IMR-90 (cell line): ENCODE measurements around the gene SRSF2. TPM values are rescaled to one million over a fixed set of nuclear protein-coding genes. Genes with fewer than 3 reads are reported as not detected.

Source experiments
- ATAC-seq: fragments of 200-7000 bp; cut with Tn5 transposase; 2 replicates; pipeline ENCODE4 v1.9.1; 2020; ENCODE audit warnings: low read depth, mild to moderate bottlenecking, moderate library complexity
- BruUV-seq: library from RNA; stranded (reverse); fragments of 400-500 nt; replicated peaks from 2 replicates; lab custom pipeline; 2021; lab: Mats Ljungman, UMichigan
- CTCF ChIA-PET: fragments of 300-600 bp; formaldehyde crosslinking; extraction: SDS; loops from one replicate; lab custom pipeline; 2021; ENCODE audit warnings: antibody characterized with exemption; lab: Yijun Ruan, JAX
- POLR2A ChIA-PET: fragments of 300-600 bp; sonication (Branson Sonifier 250); formaldehyde crosslinking; loops from one replicate; lab custom pipeline; 2022; ENCODE audit warnings: antibody characterized with exemption; ENCODE audit not compliant: unreplicated experiment; lab: Charles Lee
- DNase-seq: peaks from one replicate; pipeline ENCODE4 v3.0.0; 2013
- H2AFZ ChIP-seq: replicated peaks from 2 replicates; pipeline ENCODE3; 2013; ENCODE audit warnings: low read length, mild to moderate bottlenecking; ENCODE audit not compliant: poor library complexity
- H2AK5ac ChIP-seq: 2 replicates; pipeline ENCODE4 v1.6.1; 2013; ENCODE audit warnings: low read depth, low read length, inconsistent platforms
- H2AK9ac ChIP-seq: replicated peaks from 2 replicates; pipeline ENCODE3; 2013; ENCODE audit warnings: mild to moderate bottlenecking, low read depth, low read length, moderate library complexity; ENCODE audit not compliant: poor library complexity
- H2BK120ac ChIP-seq: 2 replicates; pipeline ENCODE4 v1.6.1; 2013; ENCODE audit warnings: low read depth, low read length, inconsistent platforms
- H2BK15ac ChIP-seq: 3 replicates; pipeline ENCODE4 v1.6.1; 2013; ENCODE audit warnings: low read depth, low read length, inconsistent platforms
- H2BK20ac ChIP-seq: 2 replicates; pipeline ENCODE4 v1.6.1; 2013; ENCODE audit warnings: low read depth, mild to moderate bottlenecking, inconsistent platforms, low read length, moderate library complexity
- H2BK5ac ChIP-seq: 2 replicates; pipeline ENCODE4 v1.6.1; 2013; ENCODE audit warnings: mild to moderate bottlenecking, low read depth, low read length, inconsistent platforms; ENCODE audit not compliant: poor library complexity, severe bottlenecking
- H3K14ac ChIP-seq: replicated peaks from 2 replicates; pipeline ENCODE4 v1.6.1; 2013; ENCODE audit warnings: low read depth, low read length, inconsistent platforms
- H3K18ac ChIP-seq: 2 replicates; pipeline ENCODE4 v1.6.1; 2013; ENCODE audit warnings: low read depth, low read length, control low read depth
- H3K23ac ChIP-seq: 2 replicates; pipeline ENCODE4 v1.6.1; 2013; ENCODE audit warnings: low read depth, low read length, inconsistent platforms
- H3K27ac ChIP-seq: 2 replicates; pipeline ENCODE4 v1.5.1; 2013; ENCODE audit warnings: mild to moderate bottlenecking, control low read depth, low read length; ENCODE audit not compliant: insufficient read depth
- H3K27me3 ChIP-seq: 2 replicates; pipeline ENCODE4 v1.6.1; 2013; ENCODE audit warnings: low read length; ENCODE audit not compliant: control insufficient read depth, insufficient read depth
- H3K36me3 ChIP-seq: 2 replicates; pipeline ENCODE4 v1.6.1; 2013; ENCODE audit warnings: low read length, mixed read lengths; ENCODE audit not compliant: control insufficient read depth, insufficient read depth
- H3K4ac ChIP-seq: 2 replicates; pipeline ENCODE4 v1.6.1; 2013; ENCODE audit warnings: low read depth, low read length, inconsistent platforms
- H3K4me1 ChIP-seq: 2 replicates; pipeline ENCODE4 v1.6.1; 2013; ENCODE audit warnings: low read length, mixed read lengths; ENCODE audit not compliant: control insufficient read depth, insufficient read depth
- H3K4me2 ChIP-seq: 2 replicates; pipeline ENCODE4 v1.6.1; 2013; ENCODE audit warnings: low read depth, mild to moderate bottlenecking, control low read depth, low read length, moderate library complexity
- H3K4me3 ChIP-seq: 2 replicates; pipeline ENCODE4 v1.5.1; 2013; ENCODE audit warnings: low read depth, mild to moderate bottlenecking, control low read depth, low read length, moderate library complexity; ENCODE audit not compliant: insufficient read depth
- H3K56ac ChIP-seq: 2 replicates; pipeline ENCODE4 v1.6.1; 2013; ENCODE audit warnings: low read length, inconsistent platforms; ENCODE audit not compliant: insufficient read depth; ENCODE audit errors: extremely low read depth
- H3K79me1 ChIP-seq, 2 experiments: 2 replicates each; pipeline ENCODE4 v1.6.1; 2013; ENCODE audit warnings: low read length in 2 of 2, inconsistent platforms in 1 of 2, low read depth in 1 of 2
- H3K9ac ChIP-seq: 2 replicates; pipeline ENCODE4 v1.6.1; 2013; ENCODE audit warnings: low read depth, low read length, control low read depth
- H3K9me1 ChIP-seq: 2 replicates; pipeline ENCODE4 v1.6.1; 2013; ENCODE audit warnings: low read length, inconsistent platforms; ENCODE audit not compliant: insufficient read depth
- H3K9me3 ChIP-seq: 2 replicates; pipeline ENCODE4 v1.6.1; 2013; ENCODE audit warnings: low read length; ENCODE audit not compliant: control insufficient read depth, insufficient read depth
- H4K20me1 ChIP-seq: 2 replicates; pipeline ENCODE4 v1.6.1; 2013; ENCODE audit warnings: low read length, inconsistent platforms; ENCODE audit not compliant: insufficient read depth
- H4K5ac ChIP-seq: 2 replicates; pipeline ENCODE4 v1.6.1; 2013; ENCODE audit warnings: mild to moderate bottlenecking, low read depth, low read length, control low read depth
- H4K8ac ChIP-seq, 2 experiments: 2 replicates each; pipeline ENCODE4 v1.6.1; 2013; ENCODE audit warnings: low read depth in 2 of 2, low read length in 2 of 2, control low read depth in 1 of 2, inconsistent platforms in 1 of 2
- H4K91ac ChIP-seq: 2 replicates; pipeline ENCODE4 v1.6.1; 2013; ENCODE audit warnings: low read depth, low read length, inconsistent platforms; ENCODE audit not compliant: insufficient read depth
- NFE2L2 ChIP-seq: fragments of 150-350 bp; IDR thresholded peaks from 2 replicates; pipeline ENCODE4 v1.6.1; 2016; ENCODE audit warnings: low read depth, mild to moderate bottlenecking, low read length
- POLR2A ChIP-seq: IDR thresholded peaks from 2 replicates; pipeline ENCODE4 v1.6.1; 2012; ENCODE audit warnings: mild to moderate bottlenecking, low read depth, low read length
- WGBS, 2 experiments: methylation state at CpG; one replicate each; pipeline versions ENCODE4 v1.1.5 to v1.1.7; 2013; ENCODE audit warnings: missing lambda C conversion rate in 2 of 2; ENCODE audit not compliant: insufficient read length in 1 of 2; ENCODE audit errors: extremely low coverage in 2 of 2; 5-methylcytosine and 5-hydroxymethylcytosine counted together
- dilution Hi-C: fragments of 300-500 bp; cut with HindIII; formaldehyde crosslinking; loops from one replicate; pipeline ENCODE4 v1.14.3; 2018; ENCODE audit warnings: low sequenced_read_pairs; ENCODE audit not compliant: unreplicated experiment
- in situ Hi-C: fragments of 300-500 bp; cut with MboI; formaldehyde crosslinking; loops from 3 replicates; pipeline ENCODE4 v1.14.3; 2019; ENCODE audit warnings: low sequenced_read_pairs, inconsistent platforms, mixed read lengths
- intact Hi-C: fragments of 100-400 bp; cut with micrococcal nuclease; formaldehyde crosslinking; loops from 2 replicates; pipeline ENCODE4 v1.10.0; 2022
- polyA plus RNA-seq, 3 experiments: library from polyadenylated mRNA; depleted of rRNA; stranded (reverse); fragments of >200 nt; gene quantifications; 2 replicates each; pipeline ENCODE4 v1.2.3, GENCODE V29; 2012; ENCODE audit warnings: low replicate concordance in 1 of 3
- total RNA-seq: library from RNA; depleted of rRNA; stranded (reverse); fragments of >200 nt; gene quantifications from 2 replicates; pipeline ENCODE4 v1.2.3, GENCODE V29; 2012

The SRSF2 gene
- total and polyA plus RNA-seq, 2 of the 4 experiments (the other 2 are of a cell fraction), result 98.0 to 296 TPM

DNA sequence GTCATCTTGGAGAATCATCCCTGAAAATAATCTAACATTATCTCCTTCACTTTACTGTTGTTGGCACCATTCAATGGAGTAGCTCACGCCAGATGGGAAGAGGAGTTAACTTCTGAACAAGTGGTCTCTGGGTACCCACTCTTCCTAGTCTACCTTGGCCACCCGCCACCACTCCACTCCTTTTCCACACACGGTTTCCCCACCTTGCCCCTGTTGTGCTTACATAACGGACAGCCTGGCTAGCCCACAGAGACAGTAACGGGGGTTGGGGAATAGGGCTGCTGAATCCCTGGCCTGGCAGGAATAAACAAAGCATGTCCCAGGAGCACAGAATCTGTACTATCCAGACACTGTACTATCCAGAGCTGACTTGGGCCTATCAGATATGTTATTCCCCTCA, 22.8 kb downstream of the SRSF2 start:
- no peak overlapping the region for H3K4ac ChIP-seq
- no peak for DNase-seq
- no peaks in the 10 kb centered on the region for H3K27me3 ChIP-seq
- dilution Hi-C loops (no loop called here), in situ Hi-C loops (no loop called here), intact Hi-C loops (loop anchor here (2.0 kb wide), 1 partner anchor 192 kb away; no protein-coding TSS in a partner anchor)
- H3K4me1 ChIP-seq, result peaks cover 18% of the 10 kb centered on the region
- no peak overlapping the region for H3K4me3 ChIP-seq
- H3K14ac ChIP-seq, result no peak overlapping the region
- H3K18ac ChIP-seq, result no peak overlapping the region
- no TSS peak for BruUV-seq
- no peak overlapping the region for H2BK5ac ChIP-seq
- H3K4me2 ChIP-seq, result no peak overlapping the region
- no CpG with 5 or more reads among the region's 5 CpGs for WGBS, 2 experiments
- no peak overlapping the region for H3K23ac ChIP-seq
- H3K36me3 ChIP-seq, result peaks cover 28% of the 10 kb centered on the region
- no peak overlapping the region for H2BK15ac ChIP-seq
- H2AK5ac ChIP-seq, result no peak overlapping the region; the same call in 1 of the 2 replicates
- no peak overlapping the region for H3K27ac ChIP-seq
- H4K20me1 ChIP-seq, result peaks cover 45% of the 10 kb centered on the region
- H3K9ac ChIP-seq, result no peak overlapping the region
- no peak for ATAC-seq
- H2AK9ac ChIP-seq, result no peak overlapping the region
- TF ChIP-seq POLR2A (peak; percentile 41; the same call in 1 of the 2 replicates), NFE2L2 (no peak)
- no peak overlapping the region; the same call in 1 of the 2 replicates for H4K91ac ChIP-seq
- no peaks in the 10 kb centered on the region for H3K9me3 ChIP-seq
- H3K9me1 ChIP-seq, result peaks cover 7% of the 10 kb centered on the region
- H3K79me1 ChIP-seq, result peaks cover 33 to 77% of the 10 kb centered on the region in 2 experiments
- no peak overlapping the region for H4K8ac ChIP-seq
- no peak overlapping the region for H2AFZ ChIP-seq
- H3K56ac ChIP-seq, result no peak overlapping the region
- H2BK20ac ChIP-seq, result 0 out of 2 replicates have a peak overlapping the region, but pooled peaks have one; percentile 13
- ChIA-PET POLR2A (no interaction called here), CTCF (interaction anchor here (0.5 to 1.4 kb wide), 7 partner anchors 17 to 362 kb away, joined by 3 to 5 read pairs (median 3); no protein-coding TSS in a partner anchor)
- no peak overlapping the region for H2BK120ac ChIP-seq
- H4K5ac ChIP-seq, result no peak overlapping the region
